Stomach (tissue), 4 donors: Measurements from ENCODE around the gene DCC.

Experiments used
- CTCF ChIP-seq, 7 experiments: fragments of 450-650 bp in 4 of 7; fragments of 200-600 bp in 3 of 7; sonication (generic) in 3 of 7; IDR thresholded peaks; one replicate each; pipeline ENCODE4 v1.5.1; 2016 to 2019; ENCODE audit warnings: antibody characterized with exemption in 7 of 7, control low read depth in 2 of 7, mild to moderate bottlenecking in 1 of 7
- POLR2A ChIP-seq, 4 donors: fragments of 450-650 bp; IDR thresholded peaks; one replicate each; pipeline ENCODE4 v1.6.1; 2016; ENCODE audit warnings: antibody characterized with exemption in 4 of 4, control low read depth in 2 of 4, mild to moderate bottlenecking in 1 of 4, moderate library complexity in 1 of 4
- POLR2AphosphoS5 ChIP-seq, 3 donors: sonication (generic); formaldehyde crosslinking; IDR thresholded peaks; one replicate each; pipeline ENCODE4 v1.6.1; 2016; ENCODE audit warnings: antibody characterized with exemption in 3 of 3

GRCh38 chr18:52746986-52747385 is 407.0 kb downstream of the DCC start:
- TF ChIP-seq CTCF (IDR thresholded peaks at IDR 0.05) (no peak), POLR2A (IDR thresholded peaks at IDR 0.05) (no peak), POLR2AphosphoS5 (IDR thresholded peaks at IDR 0.05) (no peak)
